Measurements from ENCODE around the gene SLC7A10. TPM values are rescaled to one million over a fixed set of nuclear protein-coding genes. Genes with fewer than 3 reads are reported as not detected.
A peak's percentile ranks its signal among the peaks of the same experiment; 100 is the strongest.

SLC7A10 gene
- total RNA-seq, 2 donors from 2014 or later = 0.78 to 5.3 TPM

GRCh38 chr19:33256261-33256660 lies 30.6 kb upstream of the SLC7A10 start:
- DNase-seq = no peak
- intact Hi-C loops (cut with DNase I) = no loop called here

GRCh38 chr19:33255781-33256180 lies 30.1 kb upstream of the SLC7A10 start:
- Histone ChIP-seq H3K36me3 (replicated peaks in 1 of 2; ENCODE audit: insufficient read depth in 1 of 2, low read depth in 2 of 2) (no peaks in the 10 kb centered on the region), H3K27ac (no peak overlapping the region), H3K27me3 (no peaks in the 10 kb centered on the region), H3K4me3 (no peak overlapping the region), H3K4me1 (no peaks in the 10 kb centered on the region), H3K9me3 (no peaks in the 10 kb centered on the region)
- 82 to 89% methylated on average over 4 to 7 of the region's 7 CpGs for WGBS, 2 donors
- intact Hi-C loops (cut with DNase I) = no loop called here
- ATAC-seq (no peak), DNase-seq (no peak)
- no peak for TF ChIP-seq CTCF (IDR thresholded peaks at IDR 0.05)
- no peak for TF ChIP-seq POLR2A (IDR thresholded peaks at IDR 0.05)

More at GRCh38 chr19:33256261-33256660, 30.6 kb upstream of the SLC7A10 start:
- Histone ChIP-seq H3K4me1 (no peaks in the 10 kb centered on the region), H3K4me3 (no peak overlapping the region), H3K27me3 (no peaks in the 10 kb centered on the region), H3K27ac (no peak overlapping the region), H3K9me3 (no peaks in the 10 kb centered on the region), H3K36me3 (replicated peaks in 1 of 2; ENCODE audit: insufficient read depth in 1 of 2, low read depth in 2 of 2) (no peaks in the 10 kb centered on the region)
- WGBS, 2 donors = 76 to 79% methylated on average over 4 to 7 of the region's 7 CpGs
- ATAC-seq = no peak
- TF ChIP-seq CTCF (IDR thresholded peaks at IDR 0.05) (no peak), POLR2A (IDR thresholded peaks at IDR 0.05) (no peak)

- Histone ChIP-seq H3K36me3 (replicated peaks in 1 of 2; ENCODE audit: insufficient read depth in 1 of 2, low read depth in 2 of 2) (no peaks in the 10 kb centered on the region), H3K27me3 (no peaks in the 10 kb centered on the region), H3K4me1 (no peaks in the 10 kb centered on the region), H3K4me3 (no peak overlapping the region), H3K27ac (no peak overlapping the region), H3K9me3 (no peaks in the 10 kb centered on the region)
- ATAC-seq = no peak
- DNase-seq = no peak
- intact Hi-C loops (cut with DNase I) = no loop called here
- TF ChIP-seq POLR2A (IDR thresholded peaks at IDR 0.05) (no peak), CTCF (IDR thresholded peaks at IDR 0.05) (no peak)
- 70% methylated on average over 13 of the region's 13 CpGs; no CpG with 5 or more reads in 1 of the 2 donors for WGBS, 2 donors
Observed at GRCh38 chr19:33254245-33254824, 28.7 kb upstream of the SLC7A10 start.

- TF ChIP-seq POLR2A (IDR thresholded peaks at IDR 0.05) (no peak), CTCF (IDR thresholded peaks at IDR 0.05) (no peak)
- no peak overlapping the region for H3K27ac ChIP-seq
- no peaks in the 10 kb centered on the region for H3K4me1 ChIP-seq
- H3K4me3 ChIP-seq = no peak overlapping the region
- no peak for ATAC-seq
- no peaks in the 10 kb centered on the region for H3K27me3 ChIP-seq
- DNase-seq = peak in 1 of 4 donors; percentile 28
- WGBS, 2 donors = 81 to 84% methylated on average over 5 to 8 of the region's 8 CpGs
- intact Hi-C loops (cut with DNase I) = no loop called here
- no peaks in the 10 kb centered on the region for H3K9me3 ChIP-seq
- H3K36me3 ChIP-seq (replicated peaks in 1 of 2; ENCODE audit: insufficient read depth in 1 of 2, low read depth in 2 of 2) = no peaks in the 10 kb centered on the region
Observed at GRCh38 chr19:33252971-33253370, 27.3 kb upstream of the SLC7A10 start.

- H3K4me3 ChIP-seq = no peak overlapping the region
- no peaks in the 10 kb centered on the region for H3K9me3 ChIP-seq
- intact Hi-C loops (cut with DNase I) = no loop called here
- H3K27ac ChIP-seq = no peak overlapping the region
- no peaks in the 10 kb centered on the region for H3K27me3 ChIP-seq
- H3K4me1 ChIP-seq = no peaks in the 10 kb centered on the region
- 87 to 97% methylated on average over 3 to 4 of the region's 4 CpGs for WGBS, 2 donors
- no peaks in the 10 kb centered on the region for H3K36me3 ChIP-seq (replicated peaks in 1 of 2; ENCODE audit: insufficient read depth in 1 of 2, low read depth in 2 of 2)
- ATAC-seq (no peak), DNase-seq (no peak)
- TF ChIP-seq POLR2A (IDR thresholded peaks at IDR 0.05) = no peak
Observed at GRCh38 chr19:33252418-33252962, 26.8 kb upstream of the SLC7A10 start.
